Thyroid gland (tissue), 4 donors: Measurements from ENCODE around the gene SNX2. TPM values are rescaled to one million over a fixed set of nuclear protein-coding genes. Genes with fewer than 3 reads are reported as not detected.

Source experiments
- DNase-seq, 2 donors: peaks; one replicate each; pipeline ENCODE4 v3.0.0-alpha.2; 2019
- H3K27ac ChIP-seq, 3 donors: fragments of 200-600 bp; sonication (generic); 1 replicate in 2 of 3; 2 replicates in 1 of 3; pipeline ENCODE4 v1.5.1; 2016 to 2019; ENCODE audit warnings: mild to moderate bottlenecking in 1 of 3, moderate library complexity in 1 of 3
- H3K27me3 ChIP-seq: fragments of 200-600 bp; sonication (generic); one replicate; pipeline ENCODE4 v1.5.1; 2019
- H3K36me3 ChIP-seq, 2 donors: fragments of 200-600 bp; sonication (generic); one replicate each; pipeline ENCODE4 v1.5.1; 2016 to 2019
- H3K4me1 ChIP-seq, 2 donors: fragments of 200-600 bp; sonication (generic); one replicate each; pipeline ENCODE4 v1.5.1; 2017 to 2019
- H3K4me3 ChIP-seq, 3 donors: fragments of 200-600 bp; sonication (generic); replicated peaks in 1 of 3; 1 replicate in 2 of 3; 2 replicates in 1 of 3; pipeline ENCODE4 v1.5.1; 2016; ENCODE audit warnings: mild to moderate bottlenecking in 1 of 3
- H3K9me3 ChIP-seq: fragments of 200-600 bp; sonication (generic); one replicate; pipeline ENCODE4 v1.5.1; 2017
- POLR2A ChIP-seq, 2 donors: fragments of 450-650 bp; IDR thresholded peaks; one replicate each; pipeline ENCODE4 v1.6.1; 2017; ENCODE audit warnings: antibody characterized with exemption in 2 of 2, mild to moderate bottlenecking in 2 of 2, moderate library complexity in 1 of 2
- WGBS, 2 donors: methylation state at CpG; one replicate each; pipeline ENCODE4 v1.1.5; 2017; 5-methylcytosine and 5-hydroxymethylcytosine counted together
- intact Hi-C: fragments of 100-400 bp; cut with DNase I; formaldehyde crosslinking; loops from one replicate; pipeline ENCODE4 v1.15.1; 2023
- total RNA-seq, 4 donors: library from RNA; depleted of rRNA; stranded (reverse); fragments of >200 nt; gene quantifications; one replicate each; pipeline ENCODE4 v1.2.3, GENCODE V29; 2016
- TF ChIP-seq, protein P1 (sequence below), 6 experiments: fragments of 200-600 bp in 3 of 6; fragments of 450-650 bp in 3 of 6; sonication (generic) in 3 of 6; IDR thresholded peaks; one replicate each; pipeline ENCODE4 v1.5.1; 2016 to 2019; ENCODE audit warnings: antibody characterized with exemption in 6 of 6, mild to moderate bottlenecking in 2 of 6, inconsistent platforms in 1 of 6, moderate library complexity in 1 of 6

Gene SNX2
- total RNA-seq, 4 donors from 2014 or later: 113 to 136 (median 125) TPM

DNA sequence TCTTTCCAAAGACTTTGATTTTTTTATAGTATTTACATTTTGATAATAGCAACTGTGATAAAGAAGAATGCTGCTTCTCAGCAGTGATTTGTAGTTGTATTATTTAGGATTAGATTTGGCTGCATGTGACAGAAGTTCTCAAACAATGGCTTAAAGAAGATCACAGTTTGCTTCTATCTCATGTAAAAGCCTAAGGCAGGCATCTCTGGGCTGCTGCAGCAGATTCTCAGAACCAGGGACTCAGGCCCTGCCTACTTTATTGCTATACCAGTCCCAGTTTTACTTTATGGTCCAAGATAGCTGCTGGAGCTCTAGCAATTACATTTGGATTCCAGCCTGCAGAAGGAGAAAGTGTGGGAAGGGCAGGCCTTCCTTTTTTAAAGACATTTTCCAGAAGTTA lies 8.8 kb upstream of the SNX2 start:
- H3K4me1 ChIP-seq: no peaks in the 10 kb centered on the region
- no peak for DNase-seq

DNA sequence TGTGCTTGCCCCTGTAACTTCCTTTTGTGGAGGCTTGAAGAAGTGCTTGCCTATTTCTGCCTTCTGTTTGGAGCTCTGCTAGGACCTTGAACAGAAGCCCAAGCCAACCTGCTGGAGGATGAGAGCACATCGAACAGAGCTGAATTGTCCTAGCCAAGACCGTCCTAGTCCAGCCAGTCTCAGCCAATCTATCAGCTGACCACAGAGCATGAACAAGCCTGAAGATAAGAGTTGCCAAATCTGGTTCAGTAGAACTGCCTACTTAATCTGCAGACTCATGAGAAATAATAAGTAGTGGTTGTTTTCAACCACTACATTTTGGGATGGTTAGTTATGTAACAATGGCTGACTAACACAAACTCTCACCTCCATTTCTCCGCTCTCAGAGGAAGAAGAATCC lies 4.4 kb upstream of the SNX2 start:
- Histone ChIP-seq H3K9me3 (no peaks in the 10 kb centered on the region), H3K27me3 (no peaks in the 10 kb centered on the region), H3K4me3 (no peak overlapping the region), H3K36me3 (no peaks in the 10 kb centered on the region), H3K27ac (no peak overlapping the region), H3K4me1 (no peaks in the 10 kb centered on the region)
- DNase-seq: no peak
- WGBS, 2 donors: 86 to 87% methylated on average over 3 of the region's 3 CpGs
- TF ChIP-seq POLR2A (IDR thresholded peaks at IDR 0.05): no peak
- TF ChIP-seq, protein P1, sequence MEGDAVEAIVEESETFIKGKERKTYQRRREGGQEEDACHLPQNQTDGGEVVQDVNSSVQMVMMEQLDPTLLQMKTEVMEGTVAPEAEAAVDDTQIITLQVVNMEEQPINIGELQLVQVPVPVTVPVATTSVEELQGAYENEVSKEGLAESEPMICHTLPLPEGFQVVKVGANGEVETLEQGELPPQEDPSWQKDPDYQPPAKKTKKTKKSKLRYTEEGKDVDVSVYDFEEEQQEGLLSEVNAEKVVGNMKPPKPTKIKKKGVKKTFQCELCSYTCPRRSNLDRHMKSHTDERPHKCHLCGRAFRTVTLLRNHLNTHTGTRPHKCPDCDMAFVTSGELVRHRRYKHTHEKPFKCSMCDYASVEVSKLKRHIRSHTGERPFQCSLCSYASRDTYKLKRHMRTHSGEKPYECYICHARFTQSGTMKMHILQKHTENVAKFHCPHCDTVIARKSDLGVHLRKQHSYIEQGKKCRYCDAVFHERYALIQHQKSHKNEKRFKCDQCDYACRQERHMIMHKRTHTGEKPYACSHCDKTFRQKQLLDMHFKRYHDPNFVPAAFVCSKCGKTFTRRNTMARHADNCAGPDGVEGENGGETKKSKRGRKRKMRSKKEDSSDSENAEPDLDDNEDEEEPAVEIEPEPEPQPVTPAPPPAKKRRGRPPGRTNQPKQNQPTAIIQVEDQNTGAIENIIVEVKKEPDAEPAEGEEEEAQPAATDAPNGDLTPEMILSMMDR (IDR thresholded peaks at IDR 0.05): no peak
- intact Hi-C loops: loop anchor here (5.0 kb wide), 1 partner anchor 77 kb away; the partner anchor contains the start of gene SNX24

More for the DNA sequence above, 8.8 kb upstream of the SNX2 start:
- intact Hi-C loops: no loop called here
- H3K36me3 ChIP-seq: no peaks in the 10 kb centered on the region
- H3K27ac ChIP-seq: no peak overlapping the region
- no peaks in the 10 kb centered on the region for H3K9me3 ChIP-seq
- no peak for TF ChIP-seq POLR2A (IDR thresholded peaks at IDR 0.05)
- TF ChIP-seq, protein P1 (IDR thresholded peaks at IDR 0.05): no peak
- no peaks in the 10 kb centered on the region for H3K27me3 ChIP-seq
- no peak overlapping the region for H3K4me3 ChIP-seq

DNA sequence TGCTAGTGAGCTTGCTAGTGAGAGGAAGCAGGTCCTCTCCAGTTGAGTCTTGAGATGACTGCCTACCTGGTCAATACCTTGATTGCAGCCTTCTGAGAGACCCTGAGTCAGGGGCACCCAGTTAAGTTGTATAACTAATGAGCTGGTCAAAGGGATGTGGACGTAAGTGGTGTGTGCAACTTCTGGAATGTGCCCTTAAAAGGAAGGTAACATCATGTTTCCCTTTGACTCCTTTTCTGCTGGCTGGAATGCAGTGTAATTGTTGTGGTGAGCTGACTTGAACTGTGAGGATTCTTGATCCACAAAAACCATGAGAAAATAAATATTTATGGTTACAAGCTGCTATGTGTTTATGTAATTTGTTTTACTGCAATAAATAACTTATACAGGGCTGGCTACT lies 2.4 kb upstream of the SNX2 start:
- H3K27ac ChIP-seq: no peak overlapping the region
- DNase-seq: no peak
- peaks cover 4 to 11% of the 10 kb centered on the region in 2 donors for H3K4me1 ChIP-seq
- H3K9me3 ChIP-seq: no peaks in the 10 kb centered on the region
- no peaks in the 10 kb centered on the region for H3K36me3 ChIP-seq
- TF ChIP-seq, protein P1 (IDR thresholded peaks at IDR 0.05): no peak
- TF ChIP-seq POLR2A (IDR thresholded peaks at IDR 0.05): no peak
- no peaks in the 10 kb centered on the region for H3K27me3 ChIP-seq
- intact Hi-C loops: loop anchor here (5.0 kb wide), 1 partner anchor 75 kb away; the partner anchor contains the start of gene SNX24
- H3K4me3 ChIP-seq: no peak overlapping the region
- WGBS, 2 donors: 65 to 68% methylated on average over 1 of the region's 1 CpG

DNA sequence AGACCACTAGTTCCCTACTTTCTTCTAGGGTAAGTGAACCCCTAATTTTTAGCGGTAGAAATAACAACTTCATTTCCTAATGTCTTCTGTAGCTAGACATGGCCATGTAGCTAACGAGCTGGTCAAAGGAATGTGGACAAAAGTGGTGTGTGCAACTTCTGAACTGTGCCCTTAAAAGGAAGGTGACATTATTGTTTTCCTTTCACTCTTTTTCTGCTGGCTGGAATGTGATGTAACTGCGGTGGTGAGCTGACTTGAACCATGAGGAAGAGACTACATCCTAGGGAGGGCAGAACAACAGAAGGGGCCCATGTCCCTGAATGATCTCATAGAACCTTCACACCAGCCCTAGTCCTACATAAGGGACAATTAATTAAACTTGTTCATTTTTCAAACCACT lies 1.3 kb upstream of the SNX2 start:
- H3K9me3 ChIP-seq: no peaks in the 10 kb centered on the region
- intact Hi-C loops: loop anchor here (5.0 kb wide), 1 partner anchor 74 kb away; the partner anchor contains the start of gene SNX24
- no peak overlapping the region for H3K4me3 ChIP-seq
- H3K27me3 ChIP-seq: no peaks in the 10 kb centered on the region
- H3K36me3 ChIP-seq: no peaks in the 10 kb centered on the region
- TF ChIP-seq, protein P1 (IDR thresholded peaks at IDR 0.05): no peak
- TF ChIP-seq POLR2A (IDR thresholded peaks at IDR 0.05): no peak
- WGBS, 2 donors: 31 to 60% methylated on average over 3 of the region's 3 CpGs
- DNase-seq: peak in 1 of 2 donors; percentile 3
- no peak overlapping the region for H3K27ac ChIP-seq
- peaks cover 5 to 12% of the 10 kb centered on the region in 2 donors for H3K4me1 ChIP-seq

DNA sequence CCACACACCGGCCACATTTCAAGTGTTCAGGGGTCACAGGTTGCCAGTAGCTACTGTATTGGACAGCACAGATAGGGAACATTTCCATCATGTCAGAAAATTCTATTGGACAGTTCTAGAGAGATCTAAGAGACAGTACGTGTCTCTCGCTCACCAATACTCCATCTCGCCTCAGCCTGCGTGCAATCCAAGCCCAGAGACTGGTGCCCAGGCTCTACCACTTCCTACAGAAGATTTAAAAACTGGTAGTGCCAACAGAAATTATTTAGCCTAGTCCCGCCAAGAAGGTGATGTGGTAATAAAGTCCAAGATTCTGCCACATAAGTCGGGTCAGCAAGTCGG lies 390 bp upstream of the SNX2 start:
- H3K4me3 ChIP-seq: peak overlapping the region; percentile 42 to 100 (median 89)
- H3K36me3 ChIP-seq: no peaks in the 10 kb centered on the region
- H3K4me1 ChIP-seq: peaks cover 11 to 12% of the 10 kb centered on the region in 2 donors
- no peaks in the 10 kb centered on the region for H3K27me3 ChIP-seq
- peak overlapping the region; percentile 61 to 92 (median 76) for H3K27ac ChIP-seq
- intact Hi-C loops: loop anchor here (5.0 kb wide), 1 partner anchor 73 kb away; the partner anchor contains the start of gene SNX24
- TF ChIP-seq, protein P1 (IDR thresholded peaks at IDR 0.05): no peak
- TF ChIP-seq POLR2A (IDR thresholded peaks at IDR 0.05): no peak
- H3K9me3 ChIP-seq: no peaks in the 10 kb centered on the region
- no peak for DNase-seq
- WGBS, 2 donors: 33 to 39% methylated on average over 6 to 8 of the region's 8 CpGs
